Right forelimb (tissue), 1 donor: Measurements from ENCODE around the gene ABCA7.
"Not testable (repeated sequence)": the region's sequence is repeated elsewhere in the genome, so short reads cannot be mapped to it uniquely, and the experiment has no call there.

Source experiments
- DNase-seq: peaks from one replicate; pipeline ENCODE4 v3.0.0-alpha.2; 2018

ABCA7 gene

DNA sequence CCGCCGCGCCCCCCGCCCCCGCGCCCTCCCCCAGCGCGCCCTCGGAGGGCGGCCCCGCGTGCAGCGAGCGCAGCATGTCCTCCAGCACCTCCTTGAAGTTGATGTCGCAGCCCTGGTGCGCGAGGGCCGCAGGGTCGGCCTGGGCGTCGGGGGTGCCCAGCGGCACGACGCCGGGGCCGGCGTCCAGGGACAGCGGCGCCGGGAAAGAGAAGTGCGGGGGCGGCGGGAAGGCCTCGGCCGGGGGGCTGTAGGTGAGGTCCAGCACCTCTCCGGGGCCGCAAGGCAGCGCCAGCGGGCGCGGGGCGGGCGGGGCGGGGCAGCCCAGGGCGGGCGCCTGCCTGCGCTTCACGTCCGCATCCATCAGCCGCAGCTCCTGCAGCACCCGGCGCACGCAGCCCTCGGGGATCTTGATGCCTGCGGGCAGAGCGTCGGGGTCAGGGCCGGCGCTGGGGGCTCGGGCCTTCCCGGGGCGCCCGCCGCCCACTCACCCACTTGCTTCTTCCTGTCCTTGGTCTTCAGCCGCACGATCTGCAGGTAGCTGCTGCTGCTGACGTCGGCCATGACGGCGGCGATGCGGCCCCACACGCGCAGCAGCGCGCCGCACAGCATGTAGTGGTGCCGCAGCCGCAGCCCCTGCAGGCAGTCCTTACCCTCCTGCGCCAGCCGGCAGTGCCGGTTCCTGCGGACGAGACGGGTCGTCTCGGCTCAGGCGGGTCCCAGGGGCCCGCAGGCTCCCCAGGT lies 68.6 kb downstream of the ABCA7 start:
- DNase-seq: no peak

DNA sequence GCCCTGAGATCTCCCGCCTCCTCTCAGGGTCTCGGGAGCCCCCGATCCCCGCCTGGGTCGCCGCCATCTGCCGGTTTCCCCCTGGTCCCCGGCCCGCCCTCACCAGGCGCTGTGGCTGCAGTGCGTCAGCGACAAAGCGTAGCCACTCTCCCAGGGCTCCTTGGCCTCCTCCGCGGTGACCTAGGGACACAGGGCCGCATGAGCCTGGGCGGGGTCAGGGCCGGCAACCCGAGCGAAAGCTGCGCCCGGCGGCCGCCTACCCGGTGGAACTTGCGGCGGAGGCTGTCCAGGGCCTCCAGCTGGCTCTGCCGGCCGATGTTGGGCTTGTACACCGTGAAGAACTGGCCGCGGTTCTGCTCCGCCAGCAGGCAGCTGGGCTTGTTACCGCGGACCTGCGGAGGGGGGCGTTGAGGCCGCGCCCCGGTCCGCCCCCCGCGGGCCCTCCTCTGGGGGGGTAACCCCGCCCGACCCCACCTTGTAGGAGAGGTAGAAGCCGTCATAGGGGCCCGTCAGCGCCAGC lies 69.2 kb downstream of the ABCA7 start:
- no peak for DNase-seq

DNA sequence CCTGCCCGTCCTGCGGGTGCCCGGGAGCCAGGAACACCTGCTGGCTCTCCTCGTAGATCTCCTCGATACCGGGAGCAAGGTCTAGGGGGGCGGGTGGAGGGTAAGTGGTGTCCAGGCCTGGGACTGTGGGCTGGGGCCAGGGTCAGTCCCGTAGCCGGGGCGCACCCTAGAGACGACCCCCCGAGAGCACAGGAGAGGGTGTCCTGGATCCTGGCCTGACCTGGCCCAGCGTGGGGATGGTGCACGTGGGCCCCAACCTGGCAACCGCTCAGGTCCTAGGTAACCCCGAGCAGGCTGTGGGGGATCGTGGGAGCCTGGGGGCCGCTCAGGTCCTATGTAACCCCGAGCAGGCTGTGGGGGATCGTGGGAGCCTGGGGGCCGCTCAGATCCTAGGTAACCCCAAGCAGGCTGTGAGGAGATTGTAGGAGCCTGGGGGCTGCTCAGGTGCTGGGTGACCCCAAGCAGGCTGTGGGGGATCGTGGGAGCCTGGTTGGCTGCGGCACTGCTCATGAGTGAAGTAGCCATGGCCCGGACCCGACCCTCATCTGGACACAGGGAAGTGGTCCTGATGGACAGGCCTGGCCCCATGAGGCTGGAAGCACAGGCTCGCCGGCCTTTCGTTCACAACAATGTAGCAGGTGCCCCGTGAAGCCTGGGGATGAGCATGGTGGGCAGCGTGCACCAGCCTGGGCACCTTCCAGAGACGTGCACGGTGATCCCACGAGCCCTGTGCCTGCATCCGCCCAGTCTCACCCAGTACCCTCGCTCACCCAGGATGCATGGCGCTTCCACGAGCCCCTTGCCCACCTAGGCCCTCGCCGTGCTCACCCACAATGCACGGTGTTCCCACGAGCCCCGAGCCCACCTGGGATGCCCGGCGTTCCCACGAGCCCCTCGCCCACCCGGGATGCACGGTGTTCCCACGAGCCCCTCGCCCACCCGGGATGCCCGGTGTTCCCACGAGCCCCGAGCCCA lies 70.1 kb downstream of the ABCA7 start:
- DNase-seq: no peak

DNA sequence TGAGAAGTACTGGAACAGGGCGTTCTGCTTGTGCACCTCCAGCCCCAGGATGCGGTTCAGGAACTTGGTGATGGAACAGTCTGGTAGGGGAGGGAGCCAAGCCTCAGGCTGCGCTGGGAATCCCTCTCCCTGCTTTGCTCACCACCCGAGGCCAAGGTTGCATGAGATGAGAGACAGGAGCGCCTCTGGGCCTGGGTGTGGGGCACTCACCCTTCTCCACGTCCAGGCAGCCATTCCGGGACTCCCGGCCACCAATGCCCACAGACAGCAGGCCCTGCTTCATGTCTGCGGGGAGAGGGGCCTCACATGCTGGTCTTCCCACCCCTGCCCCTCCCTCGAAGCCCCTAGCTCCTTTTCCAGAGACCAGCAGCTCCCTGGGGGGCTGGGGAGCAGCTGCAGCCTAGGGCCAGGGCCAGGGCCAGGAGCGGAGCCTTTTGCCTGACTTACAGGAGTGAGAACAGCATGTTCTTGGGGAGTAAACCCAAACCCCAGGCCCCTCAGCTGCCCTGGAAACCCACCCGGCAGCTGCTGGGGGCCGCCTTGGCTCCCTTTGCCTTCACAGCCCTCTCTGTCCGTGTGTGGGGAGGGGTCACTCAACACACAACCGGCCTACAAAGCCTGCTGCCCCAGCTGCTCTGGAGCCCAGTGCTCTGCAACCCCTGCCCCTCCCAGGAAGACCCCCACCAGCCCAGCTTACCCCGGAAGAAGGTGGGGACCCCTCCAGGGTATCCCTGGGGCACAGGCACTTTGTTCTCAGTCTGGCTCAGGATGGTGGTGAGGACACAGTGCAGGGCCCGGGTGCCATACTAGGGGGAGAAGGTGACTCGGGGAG lies 71.1 kb downstream of the ABCA7 start:
- no peak for DNase-seq

DNA sequence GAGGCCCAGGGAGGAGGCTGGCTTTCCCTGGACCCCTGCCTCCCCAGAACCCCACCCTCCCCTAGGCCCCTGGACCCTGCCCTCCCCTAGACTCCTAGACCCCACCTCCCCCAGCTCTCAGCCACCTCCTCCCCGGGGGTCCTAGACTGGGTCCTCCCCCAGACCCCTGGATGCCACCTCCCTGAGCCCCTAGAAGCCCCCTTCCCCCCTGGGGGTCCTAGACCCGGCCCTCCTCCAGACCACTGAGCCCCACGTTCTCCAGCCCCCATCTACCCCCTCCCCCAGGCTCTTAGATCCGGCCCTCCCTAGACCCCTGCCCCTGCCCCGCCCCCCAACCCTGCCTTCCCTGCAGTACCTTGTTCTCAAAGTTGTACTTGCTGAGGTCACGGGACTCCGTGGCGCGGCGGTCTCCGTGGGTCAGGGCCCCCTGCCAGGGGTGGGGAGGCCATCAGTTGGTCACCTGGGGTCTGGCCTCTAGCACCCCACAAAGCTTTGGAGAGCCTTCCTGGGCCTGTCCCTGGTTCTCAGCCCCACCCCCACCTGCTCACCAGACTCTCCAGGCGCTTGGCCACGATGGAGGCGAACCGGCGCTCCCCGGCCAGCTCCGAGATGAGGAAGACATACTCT lies 71.8 kb downstream of the ABCA7 start:
- DNase-seq: no peak

DNA sequence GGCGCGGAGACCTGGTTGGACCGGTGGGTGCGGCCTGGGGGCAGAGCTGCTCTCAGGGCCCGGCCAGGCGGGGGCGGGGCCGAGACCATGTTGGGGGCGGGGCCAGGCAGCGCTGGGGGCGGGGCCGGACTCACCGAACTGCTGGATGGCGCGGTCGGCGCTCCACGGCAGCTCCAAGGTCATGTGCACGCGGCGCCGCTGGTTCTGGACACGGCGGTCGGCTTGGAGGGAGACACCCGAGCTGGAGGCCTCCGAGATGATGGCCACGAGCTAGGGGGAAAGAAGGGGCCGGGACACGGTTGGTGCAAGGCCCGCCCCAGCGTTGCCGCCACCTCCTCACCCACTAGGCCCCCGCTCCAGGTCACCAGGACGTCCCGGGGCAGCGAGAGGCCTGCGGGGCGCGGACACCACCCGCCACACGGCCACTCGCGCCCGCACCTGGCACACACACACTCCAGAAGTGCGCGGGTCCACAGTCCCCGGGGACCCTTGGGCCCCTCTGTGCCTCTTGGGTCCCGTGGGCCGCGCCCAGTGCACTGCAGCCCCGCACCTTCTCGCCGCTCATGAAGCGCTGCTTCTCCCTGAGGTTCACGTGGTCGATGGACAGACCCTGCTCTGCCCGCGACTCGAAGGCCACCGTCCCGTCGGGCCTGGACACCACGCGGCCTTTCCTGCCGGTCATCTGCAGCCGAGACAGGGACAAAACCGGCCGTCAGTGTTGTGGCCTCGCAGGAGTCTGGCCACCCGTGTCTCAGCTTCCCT lies 72.5 kb downstream of the ABCA7 start:
- no peak for DNase-seq

DNA sequence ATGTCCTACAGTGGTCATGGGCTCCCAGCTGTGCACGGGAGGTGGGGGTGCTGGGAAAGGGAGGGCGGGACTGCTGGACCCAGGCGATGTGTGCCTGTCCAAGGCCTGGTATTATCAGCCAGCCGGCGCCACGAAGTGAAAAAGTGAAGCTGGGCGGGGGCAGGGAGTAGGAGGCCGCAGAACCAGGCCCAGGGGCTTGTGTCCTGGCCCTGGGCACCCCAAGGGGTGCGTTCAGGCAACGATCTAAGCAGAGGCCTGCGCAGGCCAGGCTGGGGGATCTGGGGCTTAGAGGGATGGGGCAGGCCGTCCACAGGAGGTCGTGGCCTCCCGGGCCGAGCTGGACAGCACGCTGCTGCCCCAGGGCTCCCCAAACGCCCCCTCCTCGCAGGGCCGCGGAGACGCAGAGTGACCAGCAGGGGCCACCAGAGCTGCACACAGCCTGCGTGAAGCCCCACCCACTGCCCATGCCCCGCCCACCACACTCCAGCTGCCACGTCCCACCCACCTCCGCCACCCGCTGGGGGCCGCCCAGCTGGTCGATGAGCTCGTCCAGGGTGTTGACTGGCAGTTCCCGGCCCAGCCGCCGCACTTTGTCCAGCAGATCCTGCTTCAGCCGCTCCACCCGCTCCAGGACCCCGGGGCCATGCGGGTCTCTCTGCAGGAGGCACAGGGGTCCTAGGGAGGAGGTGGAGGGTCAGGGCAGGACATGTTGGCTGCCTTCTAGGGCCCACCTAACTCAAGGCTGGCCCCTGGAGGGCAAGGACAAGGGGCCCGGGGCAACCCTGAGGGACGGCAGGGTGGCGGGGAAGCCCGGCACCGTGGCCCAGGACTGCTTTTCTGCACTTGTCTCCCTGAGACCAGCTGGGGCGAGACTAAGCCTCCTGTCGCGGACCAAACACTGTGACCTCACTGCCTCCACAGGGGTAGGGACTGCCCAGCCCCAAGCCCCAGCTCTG lies 73.4 kb downstream of the ABCA7 start:
- DNase-seq: peak; percentile 97

DNA sequence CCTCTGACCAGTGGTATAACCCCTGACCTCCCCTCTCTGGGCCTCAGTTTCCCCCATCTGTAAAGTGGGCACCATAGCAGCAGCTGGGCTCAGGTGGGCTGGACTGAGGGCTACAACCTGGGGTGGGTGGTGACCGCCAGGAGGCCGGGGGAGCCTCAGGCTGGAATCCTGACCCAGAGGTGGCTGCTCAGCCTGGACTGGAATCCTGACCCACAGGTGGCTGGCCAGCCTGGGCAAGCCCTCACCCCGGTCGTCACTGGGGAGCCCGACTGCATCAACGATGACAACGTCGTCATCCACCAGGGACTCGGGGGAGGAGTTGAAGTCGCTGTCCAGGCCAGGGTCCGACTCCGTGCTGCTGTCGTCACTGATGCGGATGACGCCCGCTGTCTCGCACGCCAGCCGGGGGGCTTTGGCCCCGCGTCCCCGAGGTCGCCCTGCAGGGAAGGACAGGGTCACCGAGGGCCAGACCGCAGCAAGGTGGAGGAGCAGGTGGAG lies 74.1 kb downstream of the ABCA7 start:
- DNase-seq: no peak

DNA sequence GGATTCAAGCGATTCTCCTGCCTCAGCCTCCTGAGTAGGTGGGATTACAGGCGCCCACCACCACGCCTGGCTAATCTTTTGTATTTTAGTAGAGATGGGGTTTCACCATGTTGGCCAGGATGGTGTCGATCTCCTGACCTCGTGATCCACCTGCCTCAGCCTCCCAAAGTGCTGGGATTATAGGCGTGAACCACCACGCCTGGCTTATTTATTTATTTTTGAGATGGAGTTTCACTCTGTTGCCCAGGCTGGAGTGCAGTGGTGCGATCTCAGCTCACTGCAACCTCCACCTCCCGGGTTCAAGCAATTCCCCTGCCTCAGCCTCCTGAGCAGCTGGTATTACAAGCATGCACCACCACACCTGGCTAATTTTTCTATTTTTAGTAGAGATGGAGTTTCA lies 74.8 kb downstream of the ABCA7 start:
- DNase-seq: not testable (repeated sequence)
